ENCODE measurements around the gene RAI1. TPM values are rescaled to one million over a fixed set of nuclear protein-coding genes. Genes with fewer than 3 reads are reported as not detected.

The RAI1 gene
- total and polyA plus RNA-seq, 2 of the 8 experiments (the other 6 are each of a cell fraction or from before 2014, with no cell fraction given): 0.39 to 1.2 TPM

DNA sequence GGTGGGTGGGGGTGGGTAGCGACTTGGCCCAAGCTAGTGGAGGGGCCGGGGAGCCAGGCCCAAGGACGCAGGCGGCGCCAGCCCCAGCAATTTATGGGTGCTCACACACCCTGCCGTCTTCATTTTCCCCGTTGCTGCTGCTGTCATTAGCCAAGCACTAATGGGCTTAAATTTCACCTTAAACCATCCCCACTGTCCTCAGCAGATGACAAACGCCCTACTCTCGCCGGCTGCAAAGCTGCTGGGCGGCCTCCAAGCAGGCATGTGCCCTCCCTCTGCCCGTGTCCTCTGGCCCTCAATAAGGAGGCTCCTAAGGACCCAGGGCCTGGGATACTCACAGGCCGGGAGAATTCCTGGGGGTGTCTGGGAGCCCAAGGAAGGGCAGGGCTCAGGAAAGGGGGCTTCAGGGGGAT lies 89.4 kb downstream of the RAI1 start (continued):
- no peak for TF ChIP-seq NANOG (IDR thresholded peaks at IDR 0.05; ENCODE audit: insufficient read depth, low read depth, low read length, poor library complexity, severe bottlenecking)
- TF ChIP-seq EP300 (IDR thresholded peaks at IDR 0.05; ENCODE audit: borderline replicate concordance in 1 of 2, low read depth in 2 of 2, low read length in 2 of 2): no peak

Data from H1 (cell line).